Activated T-helper 1 cell treated with Interleukin-2 at 50 U/mL for 16 hours (primary cell): ENCODE data around the gene ABHD18.
A peak's percentile ranks its signal among the peaks of the same experiment; 100 is the strongest.
"Not testable (repeated sequence)": the region's sequence is repeated elsewhere in the genome, so short reads cannot be mapped to it uniquely, and the experiment has no call there.

ENCODE experiments used
- DNase-seq: peaks from one replicate; pipeline ENCODE4 v3.0.0-alpha.2; 2020; ENCODE audit warnings: low read depth

ABHD18 gene

GRCh38 chr4:127965062-127965802, at the start of gene ABHD18, which contains the start of gene MFSD8:
Gene ABHD18, plus strand, starts transcription at chr4:127965406. Its CDS starts 17,550 bp downstream, at chr4:127982956.
Gene MFSD8, minus strand, starts transcription at chr4:127965173. Its CDS starts 40 bp downstream, at chr4:127965133.
- DNase-seq: peak; percentile 98

- DNase-seq: no peak
Measured at GRCh38 chr4:127916512-127916911, 48.7 kb upstream of the ABHD18 start.

- DNase-seq: no peak
Measured at GRCh38 chr4:127917151-127917550, 48.1 kb upstream of the ABHD18 start.

GRCh38 chr4:127920521-127920920, 44.7 kb upstream of the ABHD18 start:
- no peak for DNase-seq

DNA sequence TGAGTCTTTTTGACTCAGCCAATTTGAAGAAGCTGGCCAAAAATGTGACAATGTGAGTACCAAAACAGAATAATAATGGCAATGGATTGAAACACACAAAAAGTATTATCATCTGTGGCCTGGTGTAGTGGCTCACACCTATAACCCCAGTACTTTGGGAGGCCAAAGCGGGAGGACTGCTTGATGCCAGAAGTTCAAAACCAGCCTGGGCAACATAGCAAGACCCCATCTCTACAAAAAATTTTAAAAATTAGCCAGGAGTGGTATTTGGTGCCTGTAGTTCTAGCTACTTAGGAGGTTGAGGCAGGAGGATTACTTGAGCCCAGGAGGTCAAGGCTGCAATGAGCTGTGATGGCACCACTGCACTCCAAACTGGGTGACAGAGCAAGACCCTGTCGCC, 43.0 kb upstream of the ABHD18 start:
- DNase-seq: no peak

DNA sequence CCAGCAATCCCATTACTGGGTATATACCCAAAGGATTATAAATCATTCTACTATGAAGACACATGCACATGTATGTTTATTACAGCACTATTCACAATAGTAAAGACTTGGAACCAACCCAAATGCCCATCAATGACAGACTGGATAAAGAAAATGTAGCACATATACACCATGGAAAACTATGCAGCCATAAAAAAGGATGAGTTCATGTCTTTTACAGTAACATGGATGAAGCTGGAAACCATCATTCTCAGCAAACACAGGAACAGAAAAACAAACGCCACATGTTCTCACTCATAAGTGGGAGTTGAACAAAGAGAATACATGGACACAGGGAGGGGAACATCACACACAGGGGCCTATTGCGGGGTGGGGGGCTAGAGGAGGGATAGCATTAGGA, 39.5 kb upstream of the ABHD18 start:
- DNase-seq: not testable (repeated sequence)

GRCh38 chr4:127930175-127930574, 35.0 kb upstream of the ABHD18 start:
- no peak for DNase-seq

GRCh38 chr4:127931836-127932235, 33.4 kb upstream of the ABHD18 start:
- DNase-seq: not testable (repeated sequence)

- DNase-seq: no peak
Measured at GRCh38 chr4:127936974-127937373, 28.2 kb upstream of the ABHD18 start.

DNA sequence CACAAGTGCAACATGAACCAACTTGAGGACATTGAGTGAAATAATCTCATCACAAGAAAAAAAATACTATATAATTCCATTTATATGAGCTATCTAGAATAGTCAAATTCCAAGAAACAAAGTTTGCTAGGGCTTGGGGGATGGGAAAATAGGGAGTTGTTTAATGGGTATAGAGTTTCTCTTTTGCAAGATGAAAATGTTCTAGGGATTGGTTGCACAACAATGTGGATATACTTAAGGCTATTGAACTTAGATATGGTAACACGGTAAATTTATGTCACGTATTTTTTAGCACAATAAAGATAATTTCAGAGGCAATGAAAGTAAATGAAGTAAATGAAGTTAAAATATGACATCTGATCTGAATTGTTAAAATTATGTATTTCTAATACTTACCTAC, 8.1 kb upstream of the ABHD18 start:
- DNase-seq: no peak

DNA sequence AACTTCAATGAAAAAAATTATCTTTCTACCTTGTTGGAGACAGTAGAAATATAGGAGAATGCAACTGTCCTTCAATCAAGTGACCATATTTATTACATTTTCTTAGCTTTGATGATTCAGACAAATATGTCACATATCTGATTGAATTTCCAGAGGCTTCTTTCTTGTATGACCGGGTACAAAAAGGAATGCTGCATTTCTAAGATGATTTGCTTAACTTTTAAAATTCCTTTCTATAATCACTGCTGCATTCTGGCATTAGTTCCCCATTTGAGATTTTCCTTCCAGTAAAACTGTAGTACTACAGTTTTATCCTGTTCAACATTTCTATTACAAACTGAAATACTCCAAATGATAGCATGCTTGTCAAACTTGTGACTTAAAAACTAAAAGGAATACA, 5.4 kb upstream of the ABHD18 start:
- DNase-seq: no peak

DNA sequence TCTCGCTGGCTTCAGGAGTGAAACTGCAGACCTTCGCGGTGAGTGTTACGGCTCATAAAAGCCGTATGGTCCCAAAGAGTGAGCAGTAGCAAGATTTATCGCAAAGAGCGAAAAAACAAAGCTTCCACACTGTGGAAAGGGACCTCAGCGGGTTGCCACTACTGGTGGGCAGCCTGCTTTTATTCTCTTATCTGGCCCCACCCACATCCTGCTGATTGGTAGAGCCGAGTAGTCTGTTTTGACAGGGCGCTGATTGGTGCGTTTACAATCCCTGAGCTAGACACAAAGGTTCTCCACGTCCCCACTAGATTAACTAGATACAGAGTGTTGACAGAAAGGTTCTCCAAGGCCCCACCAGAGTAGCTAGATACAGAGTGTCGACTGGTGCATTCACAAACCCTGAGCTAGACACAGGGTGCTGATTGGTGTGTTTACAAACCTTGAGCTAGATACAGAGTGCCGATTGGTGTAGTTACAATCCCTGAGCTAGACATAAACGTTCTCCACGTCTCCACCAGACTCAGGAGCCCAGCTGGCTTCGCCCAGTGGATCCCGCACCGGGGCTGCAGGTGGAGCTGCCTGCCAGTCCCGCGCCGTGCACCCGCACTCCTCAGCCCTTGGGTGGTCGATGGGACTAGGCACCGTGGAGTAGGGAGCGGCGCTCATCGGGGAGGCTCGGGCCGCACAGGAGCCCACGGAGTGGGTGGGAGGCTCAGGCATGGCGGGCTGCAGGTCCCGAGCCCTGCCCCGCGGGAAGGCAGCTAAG, 1.4 kb upstream of the ABHD18 start:
- DNase-seq: not testable (repeated sequence)

DNA sequence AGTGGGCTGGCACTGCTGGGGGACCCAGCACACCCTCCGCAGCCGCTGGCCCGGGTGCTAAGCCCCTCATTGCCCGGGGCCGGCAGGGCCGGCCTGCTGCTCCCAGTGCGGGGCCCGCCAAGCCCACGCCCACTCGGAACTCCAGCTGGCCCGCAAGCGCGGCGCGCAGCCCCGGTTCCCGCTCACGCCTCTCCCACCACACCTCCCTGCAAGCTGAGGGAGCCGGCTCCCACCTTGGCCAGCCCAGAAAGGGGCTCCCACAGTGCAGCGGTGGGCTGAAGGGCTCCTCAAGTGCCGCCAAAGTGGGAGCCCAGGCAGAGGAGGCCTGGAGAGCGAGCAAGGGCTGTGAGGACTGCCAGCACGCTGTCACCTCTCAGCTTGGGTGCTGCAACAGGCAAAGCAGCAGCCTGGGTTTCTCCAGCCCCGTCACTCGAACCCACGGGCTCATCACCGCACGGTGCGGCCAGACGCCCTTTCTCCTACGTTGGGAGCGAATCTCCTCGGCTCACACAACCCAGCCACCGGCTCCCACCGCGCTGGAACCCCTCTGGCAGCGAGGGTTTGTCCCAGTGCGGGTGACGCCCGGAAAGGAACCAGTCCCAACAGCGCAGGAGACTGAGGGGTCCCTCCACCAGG, 662 bp upstream of the ABHD18 start:
- DNase-seq: not testable (repeated sequence)

- DNase-seq: peak; percentile 54
Measured at GRCh38 chr4:127965803-127966175, 583 bp downstream of the ABHD18 start.

GRCh38 chr4:127967141-127967775, 2.1 kb downstream of the ABHD18 start:
- DNase-seq: no peak

GRCh38 chr4:127968586-127968985, 3.4 kb downstream of the ABHD18 start:
- no peak for DNase-seq

- not testable (repeated sequence) for DNase-seq
Measured at GRCh38 chr4:127970925-127971324, 5.7 kb downstream of the ABHD18 start.

GRCh38 chr4:127975121-127975770, 10.0 kb downstream of the ABHD18 start:
- DNase-seq: no peak

DNA sequence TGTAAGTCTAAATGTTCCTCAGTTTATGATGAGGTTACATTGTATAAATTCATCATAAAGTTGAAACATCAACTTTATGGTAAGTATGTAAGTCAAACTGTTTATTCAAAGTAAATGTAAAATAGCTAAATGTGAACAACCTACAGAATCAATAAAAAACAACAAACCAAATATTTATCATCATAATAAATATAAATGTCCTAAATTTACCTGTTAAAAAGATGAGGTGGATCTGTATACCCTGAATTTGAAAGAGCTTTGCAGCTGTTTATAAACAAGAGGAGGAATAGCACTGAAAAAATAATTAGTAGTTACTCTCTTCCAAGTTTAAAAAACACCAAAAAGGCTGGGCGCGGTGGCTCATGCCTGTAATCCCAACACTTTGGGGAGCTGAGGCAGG, 13.7 kb downstream of the ABHD18 start:
- no peak for DNase-seq

DNA sequence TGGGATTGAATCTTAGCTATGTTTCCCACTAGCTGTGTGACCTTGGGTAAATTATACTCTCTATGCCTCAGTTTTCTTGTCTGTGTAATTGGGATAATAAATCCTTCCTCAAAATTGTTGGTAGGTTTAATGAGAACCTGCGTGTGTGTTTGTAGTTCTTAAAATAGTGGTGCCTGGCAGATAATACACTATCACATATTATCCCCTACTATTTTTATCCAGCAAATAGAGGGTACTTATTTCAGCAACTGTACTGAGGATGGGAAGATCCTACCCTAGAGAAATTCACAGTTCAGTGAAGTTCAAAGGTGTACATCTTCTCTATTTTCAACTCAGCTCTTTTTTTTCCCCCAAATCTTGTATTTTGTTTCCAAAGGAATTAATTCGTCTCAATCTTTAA, 17.2 kb downstream of the ABHD18 start:
- no peak for DNase-seq

- no peak for DNase-seq
Measured at GRCh38 chr4:127985989-127986388, 20.8 kb downstream of the ABHD18 start.

DNA sequence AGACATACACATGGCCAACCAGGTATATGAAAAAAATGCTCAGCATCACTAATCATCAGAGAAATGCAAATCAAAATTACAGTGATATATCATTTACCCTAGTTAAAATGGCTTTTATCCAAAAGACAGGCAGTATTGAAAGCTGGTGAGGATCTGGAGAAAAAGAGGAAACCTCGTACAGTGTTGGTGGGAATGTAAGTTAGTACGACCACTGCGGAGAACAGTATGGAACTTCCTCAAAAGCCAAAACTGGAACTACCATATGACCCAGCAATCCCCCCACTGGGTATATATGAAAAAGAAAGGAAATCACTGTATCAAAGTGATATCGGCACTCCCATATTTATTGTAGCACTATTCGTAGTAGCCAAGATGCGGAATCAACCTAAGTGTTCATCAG, 23.4 kb downstream of the ABHD18 start:
- no peak for DNase-seq
